Activated CD8-positive, alpha-beta T cell treated with anti-CD3 and anti-CD28 coated beads, Interleukin-2, amount 10 ng/mL, durations not matched to agents 7 days and 5 days (primary cell): ENCODE data around the gene ERC2. TPM values are rescaled to one million over a fixed set of nuclear protein-coding genes. Genes with fewer than 3 reads are reported as not detected.

ENCODE experiments used
- ATAC-seq: fragments of 150-1000 bp; cut with Tn5 transposase; one replicate; pipeline ENCODE4 v1.10.0; 2021; ENCODE audit warnings: moderate library complexity
- CTCF ChIA-PET: fragments of 350-600 bp; sonication (Branson Sonifier 250); formaldehyde crosslinking; loops from one replicate; lab custom pipeline; 2021; ENCODE audit warnings: antibody characterized with exemption; lab: Charles Lee
- POLR2A ChIA-PET: fragments of 350-600 bp; sonication (Branson Sonifier 250); formaldehyde crosslinking; loops from one replicate; lab custom pipeline; 2021; ENCODE audit warnings: antibody characterized with exemption; lab: Charles Lee
- DNase-seq: peaks from one replicate; pipeline ENCODE4 v3.0.0-alpha.2; 2020
- H3K27ac Mint-ChIP-seq: one replicate; pipeline ENCODE4 v1.8.0; 2021; ENCODE audit warnings: mild to moderate bottlenecking, mixed read lengths
- H3K27me3 Mint-ChIP-seq: one replicate; pipeline ENCODE4 v1.8.0; 2021; ENCODE audit warnings: low read depth, mixed read lengths
- H3K36me3 Mint-ChIP-seq: one replicate; pipeline ENCODE4 v1.8.0; 2021; ENCODE audit warnings: low read depth, mixed read lengths
- H3K4me1 Mint-ChIP-seq: one replicate; pipeline ENCODE4 v1.8.0; 2021; ENCODE audit warnings: low read depth, mixed read lengths
- H3K4me3 Mint-ChIP-seq: one replicate; pipeline ENCODE4 v1.8.0; 2021; ENCODE audit warnings: mild to moderate bottlenecking, mixed read lengths
- H3K9me3 Mint-ChIP-seq: one replicate; pipeline ENCODE4 v1.8.0; 2022; ENCODE audit warnings: mixed read lengths; ENCODE audit not compliant: insufficient read depth
- total RNA-seq, 2 experiments: library from RNA; stranded (reverse); gene quantifications; one replicate each; pipeline ENCODE4 v1.2.3, GENCODE V29; 2021

The ERC2 gene
- total RNA-seq, 2 experiments from 2014 or later = not detected

DNA sequence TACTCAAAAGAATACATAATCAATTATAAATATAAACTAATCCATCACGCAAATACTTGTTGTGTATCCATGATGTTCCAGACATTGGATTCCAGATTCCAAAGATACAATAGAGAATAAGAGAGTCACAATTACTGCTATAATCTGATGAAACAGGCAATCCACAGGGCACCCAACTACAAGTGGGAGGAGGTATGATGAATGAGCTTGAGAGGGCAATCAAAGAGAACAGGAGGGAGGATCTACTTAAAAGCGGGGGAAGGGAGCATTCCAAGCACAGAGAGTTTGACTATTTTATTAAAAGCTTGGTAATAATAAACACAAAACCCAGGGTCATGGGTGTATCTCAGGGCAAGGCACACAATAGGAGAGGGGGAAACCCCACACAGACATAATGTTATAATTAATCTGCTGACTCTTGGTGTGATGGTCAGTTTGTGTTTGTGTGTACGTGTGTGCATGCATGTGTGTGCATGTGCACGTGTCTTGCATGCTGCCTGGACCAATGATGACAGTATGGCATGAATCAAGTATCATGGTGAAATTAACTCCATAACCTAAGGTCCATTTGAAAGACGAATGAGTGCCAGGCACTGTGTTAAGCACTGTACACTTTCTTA is 655.8 kb downstream of the ERC2 start:
- no peak overlapping the region for H3K27ac Mint-ChIP-seq
- no peaks in the 10 kb centered on the region for H3K27me3 Mint-ChIP-seq
- H3K9me3 Mint-ChIP-seq = no peaks in the 10 kb centered on the region
- no peaks in the 10 kb centered on the region for H3K36me3 Mint-ChIP-seq
- no peak overlapping the region for H3K4me3 Mint-ChIP-seq
- CTCF ChIA-PET = no interaction called here
- H3K4me1 Mint-ChIP-seq = no peaks in the 10 kb centered on the region
- POLR2A ChIA-PET = no interaction called here
- DNase-seq = no peak
- ATAC-seq = no peak

GRCh38 chr3:55807210-55807609 is 661.1 kb downstream of the ERC2 start:
- ATAC-seq (no peak), DNase-seq (no peak)
- no peaks in the 10 kb centered on the region for H3K4me1 Mint-ChIP-seq
- POLR2A ChIA-PET = no interaction called here
- no peak overlapping the region for H3K27ac Mint-ChIP-seq
- H3K27me3 Mint-ChIP-seq = no peaks in the 10 kb centered on the region
- H3K4me3 Mint-ChIP-seq = no peak overlapping the region
- H3K36me3 Mint-ChIP-seq = no peaks in the 10 kb centered on the region
- no peaks in the 10 kb centered on the region for H3K9me3 Mint-ChIP-seq
- CTCF ChIA-PET = no interaction called here

GRCh38 chr3:55805169-55805568 is 663.1 kb downstream of the ERC2 start:
- H3K36me3 Mint-ChIP-seq = no peaks in the 10 kb centered on the region
- H3K27ac Mint-ChIP-seq = no peak overlapping the region
- CTCF ChIA-PET = no interaction called here
- POLR2A ChIA-PET = no interaction called here
- DNase-seq (no peak), ATAC-seq (no peak)
- no peaks in the 10 kb centered on the region for H3K9me3 Mint-ChIP-seq
- no peak overlapping the region for H3K4me3 Mint-ChIP-seq
- no peaks in the 10 kb centered on the region for H3K27me3 Mint-ChIP-seq
- no peaks in the 10 kb centered on the region for H3K4me1 Mint-ChIP-seq

- no peaks in the 10 kb centered on the region for H3K27me3 Mint-ChIP-seq
- no peak for DNase-seq
- ChIA-PET CTCF (no interaction called here), POLR2A (no interaction called here)
- no peak for ATAC-seq
- no peaks in the 10 kb centered on the region for H3K9me3 Mint-ChIP-seq
- no peak overlapping the region for H3K27ac Mint-ChIP-seq
- H3K36me3 Mint-ChIP-seq = no peaks in the 10 kb centered on the region
- no peaks in the 10 kb centered on the region for H3K4me1 Mint-ChIP-seq
- H3K4me3 Mint-ChIP-seq = no peak overlapping the region
Measured at GRCh38 chr3:55804170-55805095, 663.8 kb downstream of the ERC2 start.

- CTCF ChIA-PET = no interaction called here
- DNase-seq (no peak), ATAC-seq (no peak)
- H3K27me3 Mint-ChIP-seq = no peaks in the 10 kb centered on the region
- H3K9me3 Mint-ChIP-seq = no peaks in the 10 kb centered on the region
- H3K27ac Mint-ChIP-seq = no peak overlapping the region
- POLR2A ChIA-PET = no interaction called here
- H3K4me1 Mint-ChIP-seq = no peaks in the 10 kb centered on the region
- no peak overlapping the region for H3K4me3 Mint-ChIP-seq
- H3K36me3 Mint-ChIP-seq = no peaks in the 10 kb centered on the region
Measured at GRCh38 chr3:55802816-55803215, 665.5 kb downstream of the ERC2 start.

DNA sequence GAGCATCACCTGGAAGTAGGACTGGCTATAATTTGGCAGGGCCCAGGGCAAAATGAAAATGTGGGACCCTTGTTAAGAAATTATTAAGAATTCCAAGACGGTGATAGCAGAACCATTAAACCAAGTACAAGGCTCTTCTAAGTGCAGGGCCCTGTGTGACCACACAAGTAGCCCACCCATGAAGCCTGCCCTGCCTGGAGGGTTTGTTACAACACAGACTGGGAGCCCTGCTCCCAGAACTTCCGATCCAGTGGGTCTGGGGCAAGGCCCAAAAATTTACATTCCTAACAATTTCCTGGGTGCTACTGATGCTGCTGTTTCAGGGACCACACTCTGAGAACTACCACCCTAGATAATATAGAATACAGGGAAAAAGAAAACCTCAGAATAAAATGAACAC is 666.6 kb downstream of the ERC2 start:
- ATAC-seq (no peak), DNase-seq (no peak)
- no peaks in the 10 kb centered on the region for H3K27me3 Mint-ChIP-seq
- H3K4me3 Mint-ChIP-seq = no peak overlapping the region
- no peaks in the 10 kb centered on the region for H3K9me3 Mint-ChIP-seq
- CTCF ChIA-PET = no interaction called here
- POLR2A ChIA-PET = no interaction called here
- no peak overlapping the region for H3K27ac Mint-ChIP-seq
- H3K4me1 Mint-ChIP-seq = no peaks in the 10 kb centered on the region
- H3K36me3 Mint-ChIP-seq = no peaks in the 10 kb centered on the region

DNA sequence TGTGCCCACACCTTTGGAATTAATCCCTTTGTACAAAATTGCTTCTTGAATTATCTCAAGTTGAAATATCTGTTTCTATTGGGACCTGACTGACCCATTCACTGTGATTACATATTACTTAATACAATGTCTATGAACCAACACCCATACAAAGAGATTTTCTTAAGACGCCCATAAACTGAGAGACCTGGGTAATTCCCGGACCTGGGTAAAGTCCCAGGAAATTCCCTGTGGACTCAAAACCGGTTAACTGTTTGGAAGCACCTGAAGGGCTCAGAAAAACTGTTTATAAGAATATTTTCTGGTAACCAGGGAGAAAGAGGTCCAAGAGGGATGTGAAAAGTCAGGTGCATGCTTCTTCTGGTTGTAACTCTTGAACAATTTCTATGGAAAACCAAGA is 667.2 kb downstream of the ERC2 start:
- CTCF ChIA-PET = no interaction called here
- H3K4me1 Mint-ChIP-seq = no peaks in the 10 kb centered on the region
- DNase-seq = no peak
- no peak for ATAC-seq
- no peak overlapping the region for H3K27ac Mint-ChIP-seq
- no peaks in the 10 kb centered on the region for H3K36me3 Mint-ChIP-seq
- H3K4me3 Mint-ChIP-seq = no peak overlapping the region
- POLR2A ChIA-PET = no interaction called here
- no peaks in the 10 kb centered on the region for H3K9me3 Mint-ChIP-seq
- no peaks in the 10 kb centered on the region for H3K27me3 Mint-ChIP-seq

DNA sequence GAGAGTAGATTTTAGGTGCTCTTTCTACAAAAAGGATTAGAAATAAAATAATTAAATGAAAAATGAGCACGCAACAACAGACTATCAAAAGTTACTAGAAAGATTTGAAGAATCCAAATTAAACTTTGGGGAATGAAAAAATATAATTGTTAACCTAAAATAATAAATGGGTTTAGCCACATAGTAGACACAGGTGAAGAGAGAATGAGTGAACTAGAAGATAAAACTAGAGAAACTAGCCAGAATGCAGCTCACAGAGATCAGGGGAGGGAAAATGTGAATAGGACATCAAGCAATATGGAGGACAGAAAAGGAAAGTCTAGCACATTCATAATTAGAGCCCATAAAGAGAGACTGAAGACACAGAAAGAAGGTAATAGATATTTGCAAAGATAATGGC is 670.5 kb downstream of the ERC2 start:
- H3K36me3 Mint-ChIP-seq = no peaks in the 10 kb centered on the region

DNA sequence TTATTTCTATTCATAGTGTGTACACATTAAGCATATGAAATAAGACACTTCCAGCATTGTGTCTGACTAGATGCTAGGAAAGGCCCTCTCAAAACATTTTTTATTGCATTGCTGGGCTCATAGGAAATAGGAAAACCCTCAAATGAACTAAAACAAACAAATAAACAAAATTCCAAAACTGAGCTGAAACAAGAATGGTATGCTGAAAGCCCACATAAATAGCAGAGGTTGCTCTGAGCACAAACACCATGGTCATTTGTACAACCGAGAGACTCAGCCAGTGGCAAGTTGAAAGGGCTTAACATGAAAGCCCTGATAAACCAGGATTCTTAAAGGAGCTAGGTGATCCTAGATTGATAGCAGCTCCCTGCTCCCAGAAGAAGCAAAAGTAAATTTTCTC is 671.2 kb downstream of the ERC2 start:
- no peak for ATAC-seq
- POLR2A ChIA-PET = no interaction called here
- Mint-ChIP-seq H3K9me3 (no peaks in the 10 kb centered on the region), H3K4me1 (no peaks in the 10 kb centered on the region), H3K4me3 (no peak overlapping the region), H3K27ac (no peak overlapping the region), H3K27me3 (no peaks in the 10 kb centered on the region), H3K36me3 (no peaks in the 10 kb centered on the region)
- DNase-seq = no peak
- CTCF ChIA-PET = no interaction called here

More for the DNA sequence above, 670.5 kb downstream of the ERC2 start:
- DNase-seq (no peak), ATAC-seq (no peak)
- ChIA-PET CTCF (no interaction called here), POLR2A (no interaction called here)
- Mint-ChIP-seq H3K4me1 (no peaks in the 10 kb centered on the region), H3K4me3 (no peak overlapping the region), H3K9me3 (no peaks in the 10 kb centered on the region), H3K27me3 (no peaks in the 10 kb centered on the region), H3K27ac (no peak overlapping the region)

- DNase-seq (no peak), ATAC-seq (no peak)
- Mint-ChIP-seq H3K4me3 (no peak overlapping the region), H3K27me3 (no peaks in the 10 kb centered on the region), H3K36me3 (no peaks in the 10 kb centered on the region), H3K4me1 (no peaks in the 10 kb centered on the region), H3K27ac (no peak overlapping the region), H3K9me3 (no peaks in the 10 kb centered on the region)
- ChIA-PET POLR2A (no interaction called here), CTCF (no interaction called here)
Measured at GRCh38 chr3:55796533-55796932, 671.7 kb downstream of the ERC2 start.

DNA sequence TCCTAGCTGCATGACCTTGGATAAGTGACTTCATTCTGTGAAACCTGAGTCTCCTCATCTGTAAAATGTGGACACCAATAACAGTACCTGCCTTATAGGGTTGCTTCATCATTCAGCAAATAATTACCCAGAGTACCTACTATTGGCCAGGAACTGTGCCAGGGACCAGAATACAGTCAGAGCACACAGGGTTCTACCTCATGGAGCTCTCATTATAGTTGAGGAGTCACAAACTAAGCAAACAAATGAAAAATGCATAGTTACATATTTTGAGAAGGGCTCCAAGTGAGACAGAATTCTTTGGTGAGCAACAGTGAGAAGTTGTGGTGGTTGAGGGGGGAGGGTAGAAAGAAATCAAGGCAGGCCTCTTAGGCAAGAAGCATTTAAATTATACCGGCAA is 672.5 kb downstream of the ERC2 start:
- no peaks in the 10 kb centered on the region for H3K4me1 Mint-ChIP-seq

DNA sequence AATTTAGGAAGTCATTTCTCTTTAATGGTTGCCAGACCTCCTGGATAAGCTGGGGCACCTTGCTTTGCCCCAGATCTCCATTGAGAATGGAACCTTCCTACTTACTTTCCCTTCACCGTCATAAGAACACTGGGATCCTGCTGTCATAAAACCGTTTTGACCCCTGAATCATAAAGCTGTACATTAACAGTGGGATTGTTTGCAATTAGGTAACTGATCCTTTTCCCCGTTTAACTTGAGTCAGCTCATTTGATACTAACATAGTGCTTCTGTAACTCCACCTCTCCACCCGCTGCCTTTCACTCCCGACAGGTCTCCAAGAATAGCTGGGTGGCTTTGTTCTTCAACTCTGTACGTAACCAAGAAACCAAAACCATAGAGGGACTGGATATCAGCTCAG is 673.0 kb downstream of the ERC2 start:
- DNase-seq (no peak), ATAC-seq (no peak)
- Mint-ChIP-seq H3K27ac (no peak overlapping the region), H3K27me3 (no peaks in the 10 kb centered on the region), H3K9me3 (no peaks in the 10 kb centered on the region), H3K4me1 (no peaks in the 10 kb centered on the region), H3K36me3 (no peaks in the 10 kb centered on the region), H3K4me3 (no peak overlapping the region)
- POLR2A ChIA-PET = no interaction called here
- CTCF ChIA-PET = no interaction called here

More for the DNA sequence above, 672.5 kb downstream of the ERC2 start:
- no peaks in the 10 kb centered on the region for H3K27me3 Mint-ChIP-seq
- POLR2A ChIA-PET = no interaction called here
- no peak overlapping the region for H3K27ac Mint-ChIP-seq
- H3K4me3 Mint-ChIP-seq = no peak overlapping the region
- no peaks in the 10 kb centered on the region for H3K9me3 Mint-ChIP-seq
- CTCF ChIA-PET = no interaction called here
- no peak for ATAC-seq
- no peaks in the 10 kb centered on the region for H3K36me3 Mint-ChIP-seq
- no peak for DNase-seq
